Measurements from ENCODE around the gene RPL35. TPM values are rescaled to one million over a fixed set of nuclear protein-coding genes. Genes with fewer than 3 reads are reported as not detected.

The RPL35 gene
- total and polyA plus RNA-seq, 2 donors (not counting 1 experiment from before 2014, with no cell fraction given), result 1,593 to 1,957 TPM

- peak within 1 kb of the TSS; percentile 81 for H2AFZ ChIP-seq (ENCODE audit: low read length)
- H3K4me1 ChIP-seq (ENCODE audit: control insufficient read depth, extremely low read depth, insufficient read depth, low read length), result peaks cover 3% of the 10 kb centered on the region
- TF ChIP-seq CTCF (conservative IDR thresholded peaks at IDR 0.05 in 1 of 2, IDR thresholded peaks at IDR 0.05 in 1 of 2; ENCODE audit: low read depth in 1 of 2, low read length in 2 of 2) (peak; percentile 77 to 85), EZH2 (IDR thresholded peaks at IDR 0.05; ENCODE audit: low read length, missing control alignments) (no peak)
- no peaks in the 10 kb centered on the region for H3K79me2 ChIP-seq (ENCODE audit: control insufficient read depth, insufficient read depth, low read length)
- H3K4me2 ChIP-seq (ENCODE audit: extremely low read depth, insufficient read depth, low read length), result peak within 1 kb of the TSS; percentile 84
- H3K27ac ChIP-seq (ENCODE audit: insufficient read depth, low read length), result no peak within 1 kb of the TSS
- no peaks in the 10 kb centered on the region for H3K27me3 ChIP-seq (ENCODE audit: control insufficient read depth, insufficient read depth, low read length)
- no peaks in the 10 kb centered on the region for H3K9me3 ChIP-seq (ENCODE audit: control insufficient read depth, insufficient read depth, low read depth, low read length)
- H3K4me3 ChIP-seq (replicated peaks in 1 of 4; ENCODE audit: control extremely low read depth in 1 of 4, insufficient read depth in 1 of 4, low read depth in 3 of 4, low read length in 4 of 4), result peak within 1 kb of the TSS; percentile 25 to 59 (median 48)
- H3K9ac ChIP-seq (ENCODE audit: insufficient read depth, low read length), result peak within 1 kb of the TSS; percentile 10
- peaks cover 9% of the 10 kb centered on the region for H3K36me3 ChIP-seq (ENCODE audit: control insufficient read depth, insufficient read depth, low read length)
- H4K20me1 ChIP-seq (ENCODE audit: control insufficient read depth, extremely low read depth, insufficient read depth, low read length), result no peaks in the 10 kb centered on the region
- DNase-seq (ENCODE audit: low read depth in 2 of 2), result peak; percentile 60 to 72
Measured at GRCh38 chr9:124852829-124853531, 8.8 kb downstream of the RPL35 start, which contains the start of gene WDR38. Gene WDR38 (plus strand): TSS chr9:124853460. CDS start chr9:124853532, 72 bp downstream.

GRCh38 chr9:124852121-124852828 is 9.5 kb downstream of the RPL35 start:
- no peak overlapping the region for H3K9ac ChIP-seq (ENCODE audit: insufficient read depth, low read length)
- peaks cover 3% of the 10 kb centered on the region for H3K4me1 ChIP-seq (ENCODE audit: control insufficient read depth, extremely low read depth, insufficient read depth, low read length)
- H2AFZ ChIP-seq (ENCODE audit: low read length), result no peak overlapping the region
- H3K4me3 ChIP-seq (replicated peaks in 1 of 4; ENCODE audit: control extremely low read depth in 1 of 4, insufficient read depth in 1 of 4, low read depth in 3 of 4, low read length in 4 of 4), result peak overlapping the region in 1 of 4 experiments; percentile 59
- H3K79me2 ChIP-seq (ENCODE audit: control insufficient read depth, insufficient read depth, low read length), result no peaks in the 10 kb centered on the region
- H3K9me3 ChIP-seq (ENCODE audit: control insufficient read depth, insufficient read depth, low read depth, low read length), result no peaks in the 10 kb centered on the region
- H3K4me2 ChIP-seq (ENCODE audit: extremely low read depth, insufficient read depth, low read length), result peak overlapping the region; percentile 84
- H3K27ac ChIP-seq (ENCODE audit: insufficient read depth, low read length), result no peak overlapping the region
- peaks cover 3% of the 10 kb centered on the region for H3K36me3 ChIP-seq (ENCODE audit: control insufficient read depth, insufficient read depth, low read length)
- no peaks in the 10 kb centered on the region for H3K27me3 ChIP-seq (ENCODE audit: control insufficient read depth, insufficient read depth, low read length)
- TF ChIP-seq CTCF (conservative IDR thresholded peaks at IDR 0.05 in 1 of 2, IDR thresholded peaks at IDR 0.05 in 1 of 2; ENCODE audit: low read depth in 1 of 2, low read length in 2 of 2), result no peak
- no peaks in the 10 kb centered on the region for H4K20me1 ChIP-seq (ENCODE audit: control insufficient read depth, extremely low read depth, insufficient read depth, low read length)
- DNase-seq (ENCODE audit: low read depth in 2 of 2), result no peak

GRCh38 chr9:124849801-124850200 is 12.0 kb downstream of the RPL35 start:
- Histone ChIP-seq H4K20me1 (ENCODE audit: control insufficient read depth, extremely low read depth, insufficient read depth, low read length) (no peaks in the 10 kb centered on the region), H3K79me2 (ENCODE audit: control insufficient read depth, insufficient read depth, low read length) (no peaks in the 10 kb centered on the region), H3K4me2 (ENCODE audit: extremely low read depth, insufficient read depth, low read length) (no peak overlapping the region), H3K27me3 (ENCODE audit: control insufficient read depth, insufficient read depth, low read length) (no peaks in the 10 kb centered on the region), H3K36me3 (ENCODE audit: control insufficient read depth, insufficient read depth, low read length) (no peaks in the 10 kb centered on the region), H3K27ac (ENCODE audit: insufficient read depth, low read length) (no peak overlapping the region), H3K9ac (ENCODE audit: insufficient read depth, low read length) (no peak overlapping the region), H3K4me3 (replicated peaks in 1 of 4; ENCODE audit: control extremely low read depth in 1 of 4, insufficient read depth in 1 of 4, low read depth in 3 of 4, low read length in 4 of 4) (no peak overlapping the region), H3K9me3 (ENCODE audit: control insufficient read depth, insufficient read depth, low read depth, low read length) (no peaks in the 10 kb centered on the region), H2AFZ (ENCODE audit: low read length) (no peak overlapping the region), H3K4me1 (ENCODE audit: control insufficient read depth, extremely low read depth, insufficient read depth, low read length) (peaks cover 3% of the 10 kb centered on the region)
- TF ChIP-seq EZH2 (IDR thresholded peaks at IDR 0.05; ENCODE audit: low read length, missing control alignments) (no peak), CTCF (conservative IDR thresholded peaks at IDR 0.05 in 1 of 2, IDR thresholded peaks at IDR 0.05 in 1 of 2; ENCODE audit: low read depth in 1 of 2, low read length in 2 of 2) (no peak)
- peak; percentile 79 to 80 for DNase-seq (ENCODE audit: low read depth in 2 of 2)
